Keratinocyte (primary cell): ENCODE measurements around the gene CENPP.

Experiments
- EZH2 ChIP-seq: IDR thresholded peaks from one replicate; pipeline ENCODE4 v1.6.1; 2012; ENCODE audit warnings: inconsistent platforms, mild to moderate bottlenecking, low read length, moderate library complexity
- TF ChIP-seq, protein P1 (sequence below), 3 experiments: IDR thresholded peaks in 1 of 3; conservative IDR thresholded peaks in 1 of 3; optimal IDR thresholded peaks in 1 of 3; 2 replicates in 2 of 3; 3 replicates in 1 of 3; pipeline versions ENCODE3 to v1.5.1; 2011; ENCODE audit warnings: low read length in 3 of 3, mild to moderate bottlenecking in 3 of 3, moderate library complexity in 2 of 3, control low read depth in 1 of 3, inconsistent platforms in 1 of 3; ENCODE audit not compliant: insufficient read depth in 2 of 3; ENCODE audit errors: extremely low read depth in 1 of 3

DNA sequence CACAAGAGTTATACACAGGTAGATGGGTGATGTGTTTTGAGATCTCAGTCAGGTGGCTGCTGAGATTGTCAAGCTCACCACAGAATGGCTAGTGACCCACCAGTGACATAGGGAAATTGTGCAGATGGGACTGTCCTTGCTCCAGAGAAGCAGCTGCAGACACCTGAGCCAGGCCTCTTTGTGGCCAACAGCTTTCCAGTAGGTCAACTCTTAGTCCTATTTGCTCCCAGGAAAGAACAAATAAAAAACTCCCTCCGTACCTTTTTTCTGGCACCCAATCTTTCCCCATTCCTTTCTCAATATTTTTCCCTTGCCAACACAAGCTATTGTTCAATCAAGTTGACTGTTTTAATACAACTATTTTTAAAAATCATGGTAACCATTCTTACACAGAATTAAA is 46.5 kb upstream of the CENPP start:
- TF ChIP-seq, protein P1, sequence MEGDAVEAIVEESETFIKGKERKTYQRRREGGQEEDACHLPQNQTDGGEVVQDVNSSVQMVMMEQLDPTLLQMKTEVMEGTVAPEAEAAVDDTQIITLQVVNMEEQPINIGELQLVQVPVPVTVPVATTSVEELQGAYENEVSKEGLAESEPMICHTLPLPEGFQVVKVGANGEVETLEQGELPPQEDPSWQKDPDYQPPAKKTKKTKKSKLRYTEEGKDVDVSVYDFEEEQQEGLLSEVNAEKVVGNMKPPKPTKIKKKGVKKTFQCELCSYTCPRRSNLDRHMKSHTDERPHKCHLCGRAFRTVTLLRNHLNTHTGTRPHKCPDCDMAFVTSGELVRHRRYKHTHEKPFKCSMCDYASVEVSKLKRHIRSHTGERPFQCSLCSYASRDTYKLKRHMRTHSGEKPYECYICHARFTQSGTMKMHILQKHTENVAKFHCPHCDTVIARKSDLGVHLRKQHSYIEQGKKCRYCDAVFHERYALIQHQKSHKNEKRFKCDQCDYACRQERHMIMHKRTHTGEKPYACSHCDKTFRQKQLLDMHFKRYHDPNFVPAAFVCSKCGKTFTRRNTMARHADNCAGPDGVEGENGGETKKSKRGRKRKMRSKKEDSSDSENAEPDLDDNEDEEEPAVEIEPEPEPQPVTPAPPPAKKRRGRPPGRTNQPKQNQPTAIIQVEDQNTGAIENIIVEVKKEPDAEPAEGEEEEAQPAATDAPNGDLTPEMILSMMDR (optimal IDR thresholded peaks at IDR 0.05 in 1 of 3, IDR thresholded peaks at IDR 0.05 in 1 of 3, conservative IDR thresholded peaks at IDR 0.05 in 1 of 3; ENCODE audit: extremely low read depth in 1 of 3, insufficient read depth in 2 of 3, low read length in 3 of 3), result no peak
- TF ChIP-seq EZH2, result no peak
